Pancreas (tissue), 10 donors: ENCODE results near the gene KNDC1. TPM values are rescaled to one million over a fixed set of nuclear protein-coding genes. Genes with fewer than 3 reads are reported as not detected.
"Not testable (repeated sequence)": the region's sequence is repeated elsewhere in the genome, so short reads cannot be mapped to it uniquely, and the experiment has no call there.

Source experiments
- ATAC-seq, 4 donors: fragments of 200-7000 bp; cut with Tn5 transposase; one replicate each; pipeline versions ENCODE4 v1.8.0 to v1.9.1; 2020; ENCODE audit warnings: mild to moderate bottlenecking in 4 of 4, moderate library complexity in 4 of 4
- DNase-seq, 6 donors: peaks; one replicate each; pipeline ENCODE4 v3.0.0-alpha.2; 2020
- FAIRE-seq: peaks from 2 replicates; lab custom pipeline; 2012; peaks lifted over from hg19 to GRCh38; lab: Jason Lieb, UNC
- H3K27ac ChIP-seq, 4 donors: fragments of 200-600 bp; sonication (generic); 1 replicate in 3 of 4; 2 replicates in 1 of 4; pipeline versions ENCODE4 v1.5.0 to v1.8.0; 2020
- H3K27me3 ChIP-seq, 4 donors: fragments of 200-600 bp; one replicate each; pipeline ENCODE4 v1.8.0; 2021
- H3K36me3 ChIP-seq, 3 donors: fragments of 200-600 bp; sonication (generic) in 1 of 3; one replicate each; pipeline versions ENCODE4 v1.5.0 to v1.8.0; 2020 to 2021
- H3K4me1 ChIP-seq, 3 donors: fragments of 200-600 bp; one replicate each; pipeline ENCODE4 v1.8.0; 2021
- H3K4me3 ChIP-seq, 4 donors: fragments of 200-600 bp; sonication (generic) in 2 of 4; one replicate each; pipeline versions ENCODE4 v1.5.0 to v1.8.0; 2020 to 2021
- H3K9me3 ChIP-seq, 4 donors: fragments of 200-600 bp; one replicate each; pipeline ENCODE4 v1.8.0; 2021
- WGBS, 2 donors: extraction: QIAGEN DNeasy Blood & Tissue Kit; methylation state at CpG; one replicate each; pipeline ENCODE4 v1.1.7; 2013; 5-methylcytosine and 5-hydroxymethylcytosine counted together
- intact Hi-C, 3 donors: fragments of 100-400 bp; cut with DNase I; formaldehyde crosslinking; loops; one replicate each; pipeline versions ENCODE4 v1.11.1 to v1.14.2; 2022
- polyA plus RNA-seq, 2 donors: library from polyadenylated mRNA; stranded (reverse); fragments of 200-250 nt; gene quantifications; one replicate each; pipeline ENCODE4 v1.2.3, GENCODE V29; 2013
- total RNA-seq, 6 donors: library from RNA; stranded (reverse); fragmentation: NEBNext Ultra II Directional in 4 of 6; extraction: Animal tissue kit (Norgen Biotek cat#: 25700) in 4 of 6; gene quantifications; one replicate each; pipeline versions ENCODE4 v1.2.1 to v1.2.4, GENCODE V29; 2021 to 2023
- TF ChIP-seq, protein P1 (sequence below), 4 donors: fragments of 200-600 bp; sonication (generic) in 3 of 4; IDR thresholded peaks; one replicate each; pipeline versions ENCODE4 v1.5.0 to v1.8.0; 2021; ENCODE audit warnings: antibody characterized with exemption in 4 of 4
- donor health status: healthy with polysubstance abuse.
- donor health status: DM: no; HTN: no; CAD: no; lungs with moderate emphysema.
- donor health status: DM: no; HTN: no; CAD: no.
- donor health status: control.
- donor health status: control.
- donor health status: Bipolar disorder and iron deficiency.
- donor health status: DM: yes; HTN: yes; CAD: no.
- donor health status: DM: no; HTN: no; CAD: no.
- donor health status: DM: no; HTN: no; CAD: no.
- donor health status: DM: yes; HTN: yes; CAD: no.

The KNDC1 gene
- total and polyA plus RNA-seq, 8 donors = 0.14 to 3.1 (median 0.74) TPM

DNA sequence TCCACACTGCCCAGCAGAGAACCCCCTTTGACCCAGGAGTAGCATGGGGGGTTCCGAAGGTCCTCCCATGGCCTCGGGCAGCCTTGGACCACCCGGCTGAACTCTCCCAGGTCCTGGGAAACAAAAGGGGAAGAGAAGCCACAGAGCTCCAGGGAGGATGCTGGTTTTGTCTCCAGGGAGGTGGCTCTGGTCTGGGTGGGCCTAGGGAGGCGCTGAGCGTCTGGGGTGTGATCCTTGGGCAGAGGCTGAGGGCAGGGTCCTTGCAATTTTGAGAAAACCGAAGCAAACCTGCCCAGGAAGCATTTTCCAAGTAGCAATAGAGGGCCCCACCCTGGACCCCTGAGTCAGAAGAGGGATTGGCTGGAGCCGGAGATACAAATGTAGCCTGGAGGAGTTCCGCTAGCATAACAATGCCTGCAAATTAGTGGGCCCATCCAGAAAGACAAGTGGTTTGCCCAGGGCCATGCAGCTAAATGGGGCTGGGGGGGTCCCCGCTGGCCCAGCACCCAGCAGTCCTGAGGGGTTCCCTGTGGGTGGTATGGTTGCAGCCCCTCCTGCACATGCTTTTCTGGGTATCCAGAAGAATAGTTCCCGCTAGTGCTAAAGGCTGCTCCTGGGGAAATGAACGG is 72.0 kb downstream of the KNDC1 start:
- FAIRE-seq (no peak), ATAC-seq (no peak), DNase-seq (no peak)
- peaks cover 0 to 29% (median 5%) of the 10 kb centered on the region in 4 donors for H3K27me3 ChIP-seq
- intact Hi-C loops = no loop called here
- H3K36me3 ChIP-seq = no peaks in the 10 kb centered on the region
- no peak overlapping the region for H3K27ac ChIP-seq
- TF ChIP-seq, protein P1, sequence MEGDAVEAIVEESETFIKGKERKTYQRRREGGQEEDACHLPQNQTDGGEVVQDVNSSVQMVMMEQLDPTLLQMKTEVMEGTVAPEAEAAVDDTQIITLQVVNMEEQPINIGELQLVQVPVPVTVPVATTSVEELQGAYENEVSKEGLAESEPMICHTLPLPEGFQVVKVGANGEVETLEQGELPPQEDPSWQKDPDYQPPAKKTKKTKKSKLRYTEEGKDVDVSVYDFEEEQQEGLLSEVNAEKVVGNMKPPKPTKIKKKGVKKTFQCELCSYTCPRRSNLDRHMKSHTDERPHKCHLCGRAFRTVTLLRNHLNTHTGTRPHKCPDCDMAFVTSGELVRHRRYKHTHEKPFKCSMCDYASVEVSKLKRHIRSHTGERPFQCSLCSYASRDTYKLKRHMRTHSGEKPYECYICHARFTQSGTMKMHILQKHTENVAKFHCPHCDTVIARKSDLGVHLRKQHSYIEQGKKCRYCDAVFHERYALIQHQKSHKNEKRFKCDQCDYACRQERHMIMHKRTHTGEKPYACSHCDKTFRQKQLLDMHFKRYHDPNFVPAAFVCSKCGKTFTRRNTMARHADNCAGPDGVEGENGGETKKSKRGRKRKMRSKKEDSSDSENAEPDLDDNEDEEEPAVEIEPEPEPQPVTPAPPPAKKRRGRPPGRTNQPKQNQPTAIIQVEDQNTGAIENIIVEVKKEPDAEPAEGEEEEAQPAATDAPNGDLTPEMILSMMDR (IDR thresholded peaks at IDR 0.05) = no peak
- no peaks in the 10 kb centered on the region for H3K9me3 ChIP-seq
- H3K4me1 ChIP-seq = peaks cover 0 to 4% (median 0%) of the 10 kb centered on the region in 3 donors
- no peak overlapping the region for H3K4me3 ChIP-seq
- 39 to 52% methylated on average over 11 of the region's 11 CpGs for WGBS, 2 donors

DNA sequence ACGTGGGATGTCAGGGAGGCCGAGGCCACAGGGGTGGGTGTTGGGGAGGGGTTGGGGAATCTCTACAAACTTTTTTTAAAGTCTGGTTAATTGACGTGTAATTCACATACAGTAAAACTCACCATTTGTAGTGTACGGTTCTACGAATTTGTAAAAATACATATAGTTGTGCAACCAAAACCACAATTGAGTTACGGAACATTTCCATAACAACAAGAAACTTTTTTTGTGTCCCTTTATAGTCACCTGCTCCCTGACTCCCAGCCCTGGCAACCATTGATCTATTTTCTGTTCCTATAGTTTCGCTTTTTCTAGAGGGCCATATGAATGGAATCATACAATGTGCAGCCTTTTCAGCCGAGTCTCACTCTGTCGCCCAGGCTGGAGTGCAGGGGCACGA is 74.8 kb downstream of the KNDC1 start:
- intact Hi-C loops, H3K27ac ChIP-seq, H3K36me3 ChIP-seq, DNase-seq, FAIRE-seq, H3K4me3 ChIP-seq, H3K9me3 ChIP-seq, ATAC-seq, H3K4me1 ChIP-seq: not testable (repeated sequence)
- 50 to 54% methylated on average over 7 to 8 of the region's 10 CpGs for WGBS, 2 donors
- H3K27me3 ChIP-seq = peaks cover 0 to 24% (median 5%) of the 10 kb centered on the region in 4 donors

DNA sequence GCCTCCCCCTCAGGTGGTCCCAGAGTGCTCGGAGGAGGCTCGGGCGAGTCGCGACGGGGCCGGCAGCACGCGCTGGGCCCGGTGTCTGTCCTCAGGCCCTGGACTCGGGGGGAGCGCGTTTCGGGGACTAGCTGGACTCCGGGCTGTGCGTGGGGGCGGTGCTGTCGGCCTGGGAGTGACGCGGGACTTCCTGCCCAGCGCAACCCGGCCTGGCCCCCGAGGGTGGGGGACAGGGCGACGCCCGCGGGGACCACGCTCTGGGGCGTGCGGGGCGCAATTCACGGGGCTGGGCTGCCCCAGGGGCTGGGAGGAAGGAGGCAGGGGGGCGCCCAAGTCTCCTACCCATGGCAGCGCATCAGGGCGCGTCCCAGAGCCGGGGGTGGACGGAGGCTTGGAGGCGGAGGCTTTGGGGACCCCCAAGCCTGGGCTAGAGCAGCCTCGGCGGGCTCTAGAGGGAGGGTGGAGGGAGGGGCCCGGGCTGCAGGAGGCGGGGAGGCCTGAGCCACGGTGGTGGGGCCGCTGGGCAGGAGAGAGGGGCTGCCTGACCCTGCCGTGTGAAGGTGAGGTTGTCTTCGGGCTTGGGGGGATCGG is 75.3 kb downstream of the KNDC1 start:
- DNase-seq (no peak), ATAC-seq (peak in 2 of 4 donors; percentile 42 to 56), FAIRE-seq (no peak)
- H3K27ac ChIP-seq = no peak overlapping the region
- intact Hi-C loops = no loop called here
- H3K4me3 ChIP-seq = peak overlapping the region in 1 of 4 donors; percentile 14
- H3K27me3 ChIP-seq = peaks cover 0 to 26% (median 4%) of the 10 kb centered on the region in 4 donors
- TF ChIP-seq, protein P1 (IDR thresholded peaks at IDR 0.05) = no peak
- WGBS, 2 donors = 5% methylated on average over 40 to 48 of the region's 48 CpGs
- H3K4me1 ChIP-seq = peaks cover 0 to 4% (median 0%) of the 10 kb centered on the region in 3 donors
- H3K9me3 ChIP-seq = no peaks in the 10 kb centered on the region
- no peaks in the 10 kb centered on the region for H3K36me3 ChIP-seq

DNA sequence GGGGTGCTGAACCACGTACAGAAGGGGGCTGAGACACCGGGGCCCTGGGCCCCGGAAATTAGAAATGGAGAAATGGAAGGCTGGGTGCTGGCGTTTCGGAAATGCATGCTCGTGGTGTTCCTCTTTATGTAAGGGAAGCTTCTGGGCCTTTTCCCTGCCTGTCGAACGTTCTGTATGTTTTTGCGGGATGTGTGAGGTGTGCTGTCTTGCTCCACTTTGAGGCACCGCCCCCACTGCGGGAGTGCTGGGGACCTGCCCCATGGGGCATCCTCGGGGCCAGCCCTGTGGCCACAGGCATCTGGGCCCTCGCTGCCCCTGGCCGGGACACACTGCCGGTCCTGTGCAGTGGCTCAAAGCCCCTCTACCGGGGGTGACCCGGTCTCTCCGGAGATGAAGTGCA is 75.9 kb downstream of the KNDC1 start:
- no peak for DNase-seq
- TF ChIP-seq, protein P1 (IDR thresholded peaks at IDR 0.05) = no peak
- peak in 2 of 4 donors; percentile 18 to 57 for ATAC-seq
- Histone ChIP-seq H3K9me3 (no peaks in the 10 kb centered on the region), H3K4me1 (peaks cover 0 to 4% (median 0%) of the 10 kb centered on the region in 3 donors), H3K4me3 (peak overlapping the region in 1 of 4 donors; percentile 36), H3K27ac (no peak overlapping the region), H3K36me3 (no peaks in the 10 kb centered on the region), H3K27me3 (peaks cover 0 to 27% (median 4%) of the 10 kb centered on the region in 4 donors)
- FAIRE-seq = no peak
- intact Hi-C loops = no loop called here
- WGBS, 2 donors = 3 to 6% methylated on average over 17 to 18 of the region's 18 CpGs

DNA sequence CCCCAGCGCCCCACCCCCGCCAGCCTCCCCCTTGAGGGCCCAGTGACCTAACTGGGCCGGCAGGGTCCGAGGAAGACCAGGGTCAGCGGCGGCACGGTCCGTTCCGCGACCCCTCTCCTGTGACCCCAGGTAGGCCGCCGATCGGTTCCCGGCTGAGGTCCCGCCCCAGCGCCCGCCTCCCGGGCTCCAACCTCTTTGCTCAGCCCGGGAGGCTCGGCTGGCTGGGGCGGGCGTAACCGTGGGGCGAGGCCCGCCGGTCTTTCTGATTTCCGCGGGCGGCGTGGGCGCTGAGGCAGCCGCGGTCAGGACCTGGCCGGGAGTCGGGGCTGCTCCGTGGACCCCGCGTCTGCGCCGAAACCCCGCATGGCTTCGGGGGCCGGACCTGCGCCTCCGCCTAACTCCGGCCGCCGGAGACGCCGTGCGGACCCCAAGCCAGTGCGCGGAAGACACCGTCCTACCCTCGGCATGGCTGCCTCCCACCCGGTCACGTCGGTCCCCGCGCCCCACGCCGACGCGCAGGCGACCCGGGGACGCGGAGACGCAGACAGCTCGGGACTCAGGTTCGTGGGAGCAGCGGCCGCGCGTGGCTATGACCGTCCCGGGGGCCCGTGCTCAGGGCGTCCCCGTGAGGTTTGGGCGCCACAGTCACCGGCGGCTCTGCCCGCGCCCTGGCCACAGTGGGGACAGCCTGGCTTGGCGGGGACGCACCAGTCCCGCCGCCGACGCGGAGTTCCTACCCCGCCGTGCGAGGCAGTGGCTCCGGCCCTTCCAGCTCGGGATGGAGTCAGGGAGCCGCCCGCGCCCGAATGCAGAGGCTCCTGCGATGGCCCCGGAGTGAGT is 76.6 kb downstream of the KNDC1 start:
- no peaks in the 10 kb centered on the region for H3K36me3 ChIP-seq
- WGBS, 2 donors = 1 to 2% methylated on average over 95 to 103 of the region's 103 CpGs
- DNase-seq (no peak), FAIRE-seq (no peak), ATAC-seq (peak in 2 of 4 donors; percentile 28 to 51)
- intact Hi-C loops = no loop called here
- TF ChIP-seq, protein P1 (IDR thresholded peaks at IDR 0.05) = no peak
- no peak overlapping the region for H3K27ac ChIP-seq
- H3K27me3 ChIP-seq = peaks cover 0 to 31% (median 4%) of the 10 kb centered on the region in 4 donors
- no peaks in the 10 kb centered on the region for H3K9me3 ChIP-seq
- peak overlapping the region in 2 of 4 donors; percentile 12 to 36 for H3K4me3 ChIP-seq
- peaks cover 0 to 4% (median 0%) of the 10 kb centered on the region in 3 donors for H3K4me1 ChIP-seq
